ENCODE data around the gene AKR1A1. TPM values are rescaled to one million over a fixed set of nuclear protein-coding genes. Genes with fewer than 3 reads are reported as not detected.
"Not testable (repeated sequence)": the region's sequence is repeated elsewhere in the genome, so short reads cannot be mapped to it uniquely, and the experiment has no call there.

The AKR1A1 gene
- polyA plus RNA-seq, 3 donors: 108 to 162 (median 158) TPM

GRCh38 chr1:45589861-45590260 is 39.2 kb downstream of the AKR1A1 start:
- 41 to 72% (median 60%) methylated on average over 1 of the region's 1 CpG for WGBS, 3 donors
- no peak overlapping the region for H3K27ac ChIP-seq (ENCODE audit: low read depth, low read length)

DNA sequence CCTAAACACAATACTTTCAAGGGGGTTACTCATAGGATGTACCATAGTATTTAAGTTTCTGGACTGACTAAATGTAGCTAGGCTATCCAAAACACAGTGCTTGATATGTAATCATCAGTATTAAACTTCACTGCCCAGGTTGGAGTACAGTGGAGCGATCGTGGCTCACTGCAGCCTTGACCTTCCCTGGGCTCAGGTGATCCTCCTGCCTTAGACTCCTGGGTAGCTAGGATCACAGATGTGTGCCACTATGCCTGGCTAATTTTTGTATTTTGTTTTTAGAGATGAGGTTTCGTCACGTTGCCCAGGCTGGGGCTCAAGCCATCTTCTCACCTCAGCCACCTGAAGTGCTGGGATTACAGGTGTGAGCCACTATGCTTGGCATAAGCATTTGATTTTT is 43.8 kb downstream of the AKR1A1 start:
- WGBS, 3 donors: 79 to 95% (median 92%) methylated on average over 4 of the region's 4 CpGs
- no peak overlapping the region for H3K27ac ChIP-seq (ENCODE audit: low read depth, low read length)

GRCh38 chr1:45596765-45597164 is 46.1 kb downstream of the AKR1A1 start:
- 98% methylated on average over 8 of the region's 8 CpGs for WGBS, 3 donors
- not testable (repeated sequence) for H3K27ac ChIP-seq (ENCODE audit: low read depth, low read length)

DNA sequence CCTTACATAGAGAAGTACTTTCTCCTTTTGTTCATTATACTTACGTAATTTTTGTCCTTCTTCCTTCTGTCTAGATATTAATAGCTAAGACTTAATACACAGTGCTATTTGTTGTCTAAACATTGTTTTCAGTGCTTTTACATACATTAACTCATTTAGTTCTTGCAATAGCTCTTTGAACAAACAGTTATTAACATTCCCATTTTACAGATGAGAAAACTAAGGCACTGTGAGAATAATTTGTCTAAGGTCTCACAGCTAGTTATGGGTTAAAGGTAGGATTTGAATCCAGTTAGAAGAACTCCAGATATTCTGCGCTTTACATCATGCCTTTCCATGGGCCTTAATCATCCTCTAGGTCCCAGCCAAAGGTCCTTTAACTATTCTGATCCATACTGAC is 53.6 kb downstream of the AKR1A1 start:
- 96 to 98% (median 97%) methylated on average over 2 of the region's 2 CpGs for WGBS, 3 donors
- no peak overlapping the region for H3K27ac ChIP-seq (ENCODE audit: low read depth, low read length)

GRCh38 chr1:45607404-45608074 is 56.9 kb downstream of the AKR1A1 start:
- WGBS, 3 donors: 61 to 76% (median 75%) methylated on average over 6 of the region's 6 CpGs

GRCh38 chr1:45608175-45609156 is 57.8 kb downstream of the AKR1A1 start:
- H3K27ac ChIP-seq (ENCODE audit: low read depth, low read length): no peak overlapping the region
- 69 to 84% (median 70%) methylated on average over 5 of the region's 5 CpGs for WGBS, 3 donors

More at GRCh38 chr1:45607404-45608074, 56.9 kb downstream of the AKR1A1 start:
- H3K27ac ChIP-seq (ENCODE audit: low read depth, low read length): no peak overlapping the region

GRCh38 chr1:45610589-45611226 is 60.1 kb downstream of the AKR1A1 start:
- H3K27ac ChIP-seq (ENCODE audit: low read depth, low read length): no peak overlapping the region
- 95 to 97% (median 96%) methylated on average over 10 of the region's 10 CpGs for WGBS, 3 donors

DNA sequence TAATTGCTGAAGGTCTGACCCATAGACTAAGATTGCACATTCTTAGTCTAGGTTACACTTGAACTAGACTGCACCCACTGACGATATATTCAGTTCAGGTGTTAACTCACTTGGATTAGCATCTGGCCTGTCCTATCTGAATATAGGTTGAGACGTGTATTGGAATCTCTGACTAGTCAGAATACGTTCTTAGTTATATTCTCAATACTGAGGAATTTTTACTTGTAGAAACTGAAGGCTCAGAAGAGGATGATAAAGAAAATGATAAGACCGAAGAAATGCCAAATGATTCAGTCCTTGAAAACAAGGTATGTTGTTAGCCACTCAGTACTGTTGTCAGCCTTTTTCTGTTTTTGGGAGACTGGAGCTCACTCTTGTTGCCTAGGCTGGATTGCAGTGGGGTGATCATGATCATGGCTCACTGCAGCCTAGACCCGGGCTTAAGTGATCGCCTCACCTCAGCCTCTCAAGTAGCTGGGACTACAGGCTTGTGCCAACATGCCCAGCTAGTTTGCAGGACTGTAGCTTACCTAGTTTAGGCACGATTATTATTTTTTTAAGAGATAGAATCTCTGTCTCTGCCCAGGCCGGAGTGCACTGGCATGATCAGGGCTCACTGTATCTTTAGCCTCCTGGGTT is 62.4 kb downstream of the AKR1A1 start:
- WGBS, 3 donors: 83 to 91% (median 84%) methylated on average over 8 of the region's 8 CpGs

DNA sequence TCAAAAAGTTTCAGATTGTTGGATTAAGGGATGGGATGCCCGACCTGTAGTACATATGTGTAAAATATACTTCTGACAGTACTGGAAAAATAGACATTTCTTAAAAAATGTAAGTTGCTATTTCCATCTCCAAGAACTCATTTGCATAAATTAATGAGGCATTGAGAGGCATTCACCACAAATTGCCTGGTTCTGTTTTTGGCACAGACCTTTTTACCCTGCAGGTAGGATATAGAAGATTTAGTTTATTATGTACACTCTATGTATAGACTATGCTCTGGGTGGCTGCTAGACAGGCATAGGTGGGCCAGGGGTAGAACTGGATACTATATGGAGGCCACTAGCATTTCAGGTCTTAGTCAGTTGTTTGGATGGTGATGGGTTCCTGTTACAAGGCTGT is 65.3 kb downstream of the AKR1A1 start:
- WGBS, 3 donors: 93 to 97% (median 93%) methylated on average over 1 of the region's 1 CpG
- H3K27ac ChIP-seq (ENCODE audit: low read depth, low read length): no peak overlapping the region

More for the DNA sequence above, 62.4 kb downstream of the AKR1A1 start:
- H3K27ac ChIP-seq (ENCODE audit: low read depth, low read length): no peak overlapping the region

GRCh38 chr1:45617618-45618017 is 67.0 kb downstream of the AKR1A1 start:
- no peak overlapping the region for H3K27ac ChIP-seq (ENCODE audit: low read depth, low read length)
- WGBS, 3 donors: 68 to 88% (median 69%) methylated on average over 4 of the region's 4 CpGs

DNA sequence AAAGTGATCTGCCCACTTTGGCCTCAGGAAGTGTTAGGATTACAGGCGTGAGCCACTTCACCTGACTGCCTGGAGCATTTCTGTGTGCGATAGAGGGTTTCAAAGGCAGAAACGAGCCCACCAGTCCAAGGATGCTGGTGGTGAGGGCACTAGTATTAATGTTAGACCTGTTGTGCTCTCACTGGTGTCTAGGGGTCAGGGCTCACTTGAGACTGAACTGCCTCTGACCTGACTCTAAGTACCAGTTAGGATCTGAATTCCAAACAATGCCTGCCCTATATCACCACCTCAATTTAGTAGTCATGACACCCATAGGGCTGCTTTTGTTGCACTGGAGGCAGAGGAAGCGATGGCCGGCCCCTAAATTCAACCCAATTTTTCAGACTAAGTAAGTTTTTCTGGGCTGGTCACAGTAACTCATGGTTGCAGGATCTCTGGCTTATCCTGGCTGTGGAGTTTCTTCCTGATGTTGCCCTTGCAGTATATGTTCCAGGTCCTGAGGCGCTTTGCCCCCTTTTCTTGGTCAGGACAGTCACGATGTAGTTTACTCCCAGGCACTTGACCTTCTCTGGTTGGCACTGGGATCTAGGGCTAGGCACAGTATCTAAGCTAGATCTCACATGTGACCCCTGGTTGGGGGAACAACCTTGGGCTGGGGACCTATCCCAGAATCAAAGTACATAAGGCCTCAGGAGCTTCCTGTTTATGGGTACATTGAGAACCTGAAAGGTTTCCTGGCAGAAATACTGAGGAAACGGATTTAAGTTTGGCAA is 68.7 kb downstream of the AKR1A1 start:
- no peak overlapping the region for H3K27ac ChIP-seq (ENCODE audit: low read depth, low read length)
- 63 to 68% (median 66%) methylated on average over 8 of the region's 8 CpGs for WGBS, 3 donors

Other genes with a start within 250 kb of the AKR1A1 start
- gene HPDL, start 223.9 kb upstream of the AKR1A1 start, polyA plus RNA-seq: 1 to 10 TPM in 1 of 3 donors, under 1 TPM in 2; 0.22 to 1.3 (median 0.62) TPM
- 1 to 10 TPM; 4.6 to 9.8 (median 6.9) TPM for gene TOE1, start 210.7 kb upstream of the AKR1A1 start, polyA plus RNA-seq
- gene MUTYH, start 210.4 kb upstream of the AKR1A1 start, polyA plus RNA-seq: 10 to 100 TPM in 2 of 3 donors, 1 to 10 TPM in 1; 8.9 to 18.3 (median 11.2) TPM
- 1 to 10 TPM; 2.1 to 3.8 (median 3.8) TPM for gene TESK2, start 59.7 kb upstream of the AKR1A1 start, polyA plus RNA-seq
- gene CCDC163, start 50.8 kb upstream of the AKR1A1 start, polyA plus RNA-seq: 1 to 10 TPM in 2 of 3 donors, under 1 TPM in 1; 0.80 to 4.1 (median 1.0) TPM
- gene MMACHC, start 50.5 kb upstream of the AKR1A1 start, polyA plus RNA-seq: 1 to 10 TPM; 2.4 to 3.9 (median 2.8) TPM
- 100 to 1,000 TPM; 123 to 508 (median 363) TPM for gene PRDX1, start 28.9 kb upstream of the AKR1A1 start, polyA plus RNA-seq
- gene NASP, start 33.2 kb downstream of the AKR1A1 start, polyA plus RNA-seq: 100 to 1,000 TPM in 1 of 3 donors, 10 to 100 TPM in 2; 37.2 to 117 (median 92.1) TPM
- 1 to 10 TPM in 1 of 3 donors, under 1 TPM in 2; 0.58 to 2.7 (median 0.77) TPM for gene CCDC17, start 73.2 kb downstream of the AKR1A1 start, polyA plus RNA-seq
- gene GPBP1L1, start 135.7 kb downstream of the AKR1A1 start, polyA plus RNA-seq: 10 to 100 TPM; 31.8 to 40.2 (median 33.6) TPM
- 10 to 100 TPM; 13.8 to 18.2 (median 16.7) TPM for gene TMEM69, start 137.4 kb downstream of the AKR1A1 start, polyA plus RNA-seq
- 1 to 10 TPM; 4.8 to 9.1 (median 5.3) TPM for gene IPP, start 199.8 kb downstream of the AKR1A1 start, polyA plus RNA-seq

Measured in adipose tissue (tissue), 3 donors.